Measurements from ENCODE around the gene FAM237A.

DNA sequence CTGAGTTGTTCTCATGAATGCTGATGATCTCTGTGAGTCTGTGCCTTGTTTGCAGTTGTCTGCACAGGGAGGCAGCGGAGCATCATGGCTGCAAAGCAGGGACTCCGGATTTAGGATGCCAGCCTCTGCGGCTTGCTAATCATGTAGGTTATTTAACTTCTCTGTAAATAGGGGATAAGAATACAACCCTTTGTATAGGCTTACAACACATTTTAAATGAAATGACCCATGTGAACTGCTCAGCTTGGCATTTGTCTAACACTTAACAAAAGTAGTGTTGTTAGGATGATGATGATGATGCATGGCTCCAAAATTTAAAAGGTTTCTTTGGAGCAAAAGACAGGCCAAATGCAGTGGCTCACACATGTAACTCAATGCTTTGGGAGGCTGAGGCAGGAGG lies 56.5 kb downstream of the FAM237A start:
- TF ChIP-seq, protein P1, sequence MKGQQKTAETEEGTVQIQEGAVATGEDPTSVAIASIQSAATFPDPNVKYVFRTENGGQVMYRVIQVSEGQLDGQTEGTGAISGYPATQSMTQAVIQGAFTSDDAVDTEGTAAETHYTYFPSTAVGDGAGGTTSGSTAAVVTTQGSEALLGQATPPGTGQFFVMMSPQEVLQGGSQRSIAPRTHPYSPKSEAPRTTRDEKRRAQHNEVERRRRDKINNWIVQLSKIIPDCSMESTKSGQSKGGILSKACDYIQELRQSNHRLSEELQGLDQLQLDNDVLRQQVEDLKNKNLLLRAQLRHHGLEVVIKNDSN (IDR thresholded peaks at IDR 0.05) = no peak
- TF ChIP-seq EP300 (IDR thresholded peaks at IDR 0.05; ENCODE audit: borderline replicate concordance) = no peak
- TF ChIP-seq, protein P2, sequence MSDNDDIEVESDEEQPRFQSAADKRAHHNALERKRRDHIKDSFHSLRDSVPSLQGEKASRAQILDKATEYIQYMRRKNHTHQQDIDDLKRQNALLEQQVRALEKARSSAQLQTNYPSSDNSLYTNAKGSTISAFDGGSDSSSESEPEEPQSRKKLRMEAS (IDR thresholded peaks at IDR 0.05) = no peak
- TF ChIP-seq CEBPB (IDR thresholded peaks at IDR 0.05) = no peak
- TF ChIP-seq ZBTB7A (IDR thresholded peaks at IDR 0.05; ENCODE audit: low read depth) = no peak

All from Ishikawa (cell line).